Endothelial cell (in vitro differentiated cells): ENCODE results near the gene FAM110C. TPM values are rescaled to one million over a fixed set of nuclear protein-coding genes. Genes with fewer than 3 reads are reported as not detected.

Experiments used
- DNase-seq: peaks from one replicate; pipeline ENCODE4 v3.0.0; 2021; ENCODE audit warnings: low spot score
- H3K27ac Mint-ChIP-seq: one replicate; pipeline ENCODE4 v1.8.0; 2021; ENCODE audit warnings: mixed read lengths, inconsistent platforms; ENCODE audit not compliant: unreplicated experiment
- H3K27me3 Mint-ChIP-seq: one replicate; pipeline ENCODE4 v1.8.0; 2021; ENCODE audit warnings: mild to moderate bottlenecking, moderate library complexity, mixed read lengths, inconsistent platforms; ENCODE audit not compliant: unreplicated experiment
- H3K36me3 Mint-ChIP-seq: one replicate; pipeline ENCODE4 v1.8.0; 2021; ENCODE audit warnings: mild to moderate bottlenecking, low read depth, mixed read lengths, inconsistent platforms; ENCODE audit not compliant: unreplicated experiment
- H3K4me1 Mint-ChIP-seq: one replicate; pipeline ENCODE4 v1.8.0; 2021; ENCODE audit warnings: mild to moderate bottlenecking, mixed read lengths, inconsistent platforms; ENCODE audit not compliant: unreplicated experiment
- H3K4me3 Mint-ChIP-seq: one replicate; pipeline ENCODE4 v1.8.0; 2021; ENCODE audit warnings: mild to moderate bottlenecking, mixed read lengths, inconsistent platforms; ENCODE audit not compliant: unreplicated experiment
- H3K9me3 Mint-ChIP-seq: one replicate; pipeline ENCODE4 v1.8.0; 2021; ENCODE audit warnings: mixed read lengths, inconsistent platforms; ENCODE audit not compliant: unreplicated experiment
- total RNA-seq: library from RNA; stranded (reverse); fragmentation: NEBNext Ultra II Directional; extraction: Animal tissue kit (Norgen Biotek cat#: 25700); gene quantifications from one replicate; pipeline ENCODE4 v1.2.1, GENCODE V29; 2021; ENCODE audit not compliant: unreplicated experiment
- TF ChIP-seq, protein P1 (sequence below): fragments of 200-600 bp; sonication (generic); IDR thresholded peaks from one replicate; pipeline ENCODE4 v1.5.0; 2021; ENCODE audit warnings: antibody characterized with exemption; ENCODE audit not compliant: unreplicated experiment

Gene FAM110C
- total RNA-seq, 1 donor from 2014 or later = 0.08 TPM

- TF ChIP-seq, protein P1, sequence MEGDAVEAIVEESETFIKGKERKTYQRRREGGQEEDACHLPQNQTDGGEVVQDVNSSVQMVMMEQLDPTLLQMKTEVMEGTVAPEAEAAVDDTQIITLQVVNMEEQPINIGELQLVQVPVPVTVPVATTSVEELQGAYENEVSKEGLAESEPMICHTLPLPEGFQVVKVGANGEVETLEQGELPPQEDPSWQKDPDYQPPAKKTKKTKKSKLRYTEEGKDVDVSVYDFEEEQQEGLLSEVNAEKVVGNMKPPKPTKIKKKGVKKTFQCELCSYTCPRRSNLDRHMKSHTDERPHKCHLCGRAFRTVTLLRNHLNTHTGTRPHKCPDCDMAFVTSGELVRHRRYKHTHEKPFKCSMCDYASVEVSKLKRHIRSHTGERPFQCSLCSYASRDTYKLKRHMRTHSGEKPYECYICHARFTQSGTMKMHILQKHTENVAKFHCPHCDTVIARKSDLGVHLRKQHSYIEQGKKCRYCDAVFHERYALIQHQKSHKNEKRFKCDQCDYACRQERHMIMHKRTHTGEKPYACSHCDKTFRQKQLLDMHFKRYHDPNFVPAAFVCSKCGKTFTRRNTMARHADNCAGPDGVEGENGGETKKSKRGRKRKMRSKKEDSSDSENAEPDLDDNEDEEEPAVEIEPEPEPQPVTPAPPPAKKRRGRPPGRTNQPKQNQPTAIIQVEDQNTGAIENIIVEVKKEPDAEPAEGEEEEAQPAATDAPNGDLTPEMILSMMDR = no peak
- H3K4me3 Mint-ChIP-seq = no peak overlapping the region
- H3K36me3 Mint-ChIP-seq = no peaks in the 10 kb centered on the region
- no peaks in the 10 kb centered on the region for H3K9me3 Mint-ChIP-seq
- H3K27ac Mint-ChIP-seq = no peak overlapping the region
- H3K4me1 Mint-ChIP-seq = no peaks in the 10 kb centered on the region
- DNase-seq = no peak
- peaks cover 6% of the 10 kb centered on the region for H3K27me3 Mint-ChIP-seq
Measured at GRCh38 chr2:40465-40864, 5.8 kb downstream of the FAM110C start.

DNA sequence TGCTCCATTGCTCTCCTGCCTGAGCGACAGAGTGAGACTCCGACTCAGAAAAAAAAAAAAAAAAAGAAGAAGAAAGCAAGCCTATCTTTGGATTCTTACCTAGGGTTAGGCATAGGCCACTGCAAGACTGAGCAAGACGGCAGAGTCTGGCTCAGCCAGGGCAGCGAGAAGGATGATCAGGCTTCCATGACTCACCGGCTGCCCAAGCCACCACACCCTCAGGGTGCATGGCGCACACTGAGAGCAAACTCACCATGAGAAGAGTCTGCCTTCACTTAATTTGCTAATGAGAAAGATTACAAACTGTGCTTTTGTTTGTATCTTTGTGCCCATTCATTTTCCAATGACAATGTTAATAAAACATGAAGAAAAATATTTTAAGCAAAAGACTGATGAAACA lies 8.2 kb downstream of the FAM110C start:
- TF ChIP-seq, protein P1 = no peak
- peaks cover 7% of the 10 kb centered on the region for H3K4me1 Mint-ChIP-seq
- H3K36me3 Mint-ChIP-seq = no peaks in the 10 kb centered on the region
- H3K4me3 Mint-ChIP-seq = no peak overlapping the region
- H3K9me3 Mint-ChIP-seq = no peaks in the 10 kb centered on the region
- H3K27ac Mint-ChIP-seq = no peak overlapping the region
- no peak for DNase-seq
- no peaks in the 10 kb centered on the region for H3K27me3 Mint-ChIP-seq

DNA sequence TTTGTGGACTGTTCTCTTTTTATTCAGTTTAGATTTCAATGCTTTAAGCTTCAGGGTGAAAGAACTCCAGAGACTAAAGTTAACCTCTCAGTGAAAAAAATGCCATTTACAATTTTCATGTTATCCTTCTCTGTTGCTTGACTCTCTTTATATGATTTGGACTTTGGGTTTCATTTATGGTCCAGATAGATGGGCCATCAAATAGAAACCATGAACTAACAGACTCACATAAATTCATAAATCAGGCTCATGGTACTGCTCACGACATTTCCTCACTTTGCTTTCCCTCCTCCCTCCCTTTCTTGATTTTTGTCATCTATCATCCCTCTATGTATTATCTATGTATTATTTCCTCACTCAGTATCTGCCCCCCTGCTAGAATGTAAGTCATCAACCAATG lies 10.0 kb downstream of the FAM110C start:
- Mint-ChIP-seq H3K4me1 (peaks cover 7% of the 10 kb centered on the region), H3K27ac (no peak overlapping the region), H3K27me3 (no peaks in the 10 kb centered on the region), H3K36me3 (no peaks in the 10 kb centered on the region), H3K9me3 (no peaks in the 10 kb centered on the region), H3K4me3 (no peak overlapping the region)
- DNase-seq = no peak
- TF ChIP-seq, protein P1 = no peak

DNA sequence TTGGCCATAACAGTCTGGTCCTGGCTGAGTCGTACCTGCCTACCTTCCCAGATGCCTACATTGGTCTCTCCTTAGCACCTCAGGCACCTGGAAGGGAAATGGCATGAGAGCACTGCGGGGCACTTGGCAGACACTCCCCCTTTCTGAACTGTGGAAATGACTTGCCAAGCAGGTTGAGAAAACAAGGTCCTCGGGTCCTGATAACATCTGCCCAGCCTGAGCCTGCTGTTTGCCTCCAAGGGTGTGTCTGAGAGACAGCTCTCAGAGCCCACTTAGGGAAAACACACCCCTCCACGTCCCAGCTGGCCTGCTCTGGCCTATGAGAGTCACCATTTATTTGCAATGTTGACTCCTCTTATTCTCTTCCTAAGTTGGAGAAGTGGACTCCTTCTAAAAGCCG lies 10.5 kb downstream of the FAM110C start:
- H3K27me3 Mint-ChIP-seq = no peaks in the 10 kb centered on the region
- H3K9me3 Mint-ChIP-seq = no peaks in the 10 kb centered on the region
- no peak overlapping the region for H3K27ac Mint-ChIP-seq
- TF ChIP-seq, protein P1 = no peak
- DNase-seq = no peak
- no peaks in the 10 kb centered on the region for H3K36me3 Mint-ChIP-seq
- no peak overlapping the region for H3K4me3 Mint-ChIP-seq
- H3K4me1 Mint-ChIP-seq = peaks cover 7% of the 10 kb centered on the region

- Mint-ChIP-seq H3K36me3 (no peaks in the 10 kb centered on the region), H3K4me3 (no peak overlapping the region), H3K4me1 (peaks cover 7% of the 10 kb centered on the region), H3K27ac (no peak overlapping the region), H3K9me3 (no peaks in the 10 kb centered on the region), H3K27me3 (peaks cover 1% of the 10 kb centered on the region)
- TF ChIP-seq, protein P1 = no peak
- no peak for DNase-seq
Measured at GRCh38 chr2:33620-34019, 12.7 kb downstream of the FAM110C start.
